ENCODE measurements around the gene SIN3A. TPM values are rescaled to one million over a fixed set of nuclear protein-coding genes. Genes with fewer than 3 reads are reported as not detected.

The SIN3A gene
- total and polyA plus RNA-seq, 2 of the 4 experiments (the other 2 are of a cell fraction): 21.2 to 31.5 TPM

GRCh38 chr15:75329571-75329970, 121.9 kb downstream of the SIN3A start:
- DNase-seq (no peak), ATAC-seq (ENCODE audit: low read depth) (no peak)
- dilution Hi-C loops (cut with HindIII; ENCODE audit: low sequenced_read_pairs, unreplicated experiment) (no loop called here), in situ Hi-C loops (cut with MboI; ENCODE audit: low sequenced_read_pairs) (no loop called here), intact Hi-C loops (cut with micrococcal nuclease) (no loop called here)
- Histone ChIP-seq H3K4ac (ENCODE audit: low read depth, low read length) (no peak overlapping the region), H2BK120ac (ENCODE audit: low read depth, low read length) (no peak overlapping the region), H3K56ac (ENCODE audit: extremely low read depth, insufficient read depth, low read length) (no peak overlapping the region), H2AK9ac (replicated peaks; ENCODE audit: low read depth, low read length, poor library complexity) (no peak overlapping the region), H3K9ac (ENCODE audit: low read depth, low read length) (no peak overlapping the region), H3K23ac (ENCODE audit: low read depth, low read length) (no peak overlapping the region), H3K4me2 (ENCODE audit: low read depth, low read length) (no peak overlapping the region), H2BK20ac (ENCODE audit: low read depth, low read length) (no peak overlapping the region), H3K27me3 (ENCODE audit: control insufficient read depth, insufficient read depth, low read length) (peaks cover 12% of the 10 kb centered on the region), H2BK15ac (ENCODE audit: low read depth, low read length) (no peak overlapping the region), H4K8ac (ENCODE audit: low read depth in 2 of 2, low read length in 2 of 2) (no peak overlapping the region), H3K4me3 (ENCODE audit: insufficient read depth, low read depth, low read length) (no peak overlapping the region), H3K14ac (replicated peaks; ENCODE audit: low read depth, low read length) (no peak overlapping the region), H3K4me1 (ENCODE audit: control insufficient read depth, insufficient read depth, low read length) (no peaks in the 10 kb centered on the region), H2AK5ac (ENCODE audit: low read depth, low read length) (no peak overlapping the region), H3K18ac (ENCODE audit: low read depth, low read length) (no peak overlapping the region), H2AFZ (replicated peaks; ENCODE audit: low read length, poor library complexity) (no peak overlapping the region), H3K9me3 (ENCODE audit: control insufficient read depth, insufficient read depth, low read length) (no peaks in the 10 kb centered on the region), H4K5ac (ENCODE audit: low read depth, low read length) (no peak overlapping the region), H3K9me1 (ENCODE audit: insufficient read depth, low read length) (no peaks in the 10 kb centered on the region), H3K79me1 (ENCODE audit: low read depth in 1 of 2, low read length in 2 of 2) (no peaks in the 10 kb centered on the region), H4K91ac (ENCODE audit: insufficient read depth, low read depth, low read length) (no peak overlapping the region), H3K36me3 (ENCODE audit: control insufficient read depth, insufficient read depth, low read length) (no peaks in the 10 kb centered on the region), H3K27ac (ENCODE audit: insufficient read depth, low read length) (no peak overlapping the region), H4K20me1 (ENCODE audit: insufficient read depth, low read length) (no peaks in the 10 kb centered on the region), H2BK5ac (ENCODE audit: low read depth, low read length, poor library complexity, severe bottlenecking) (no peak overlapping the region)
- TF ChIP-seq, protein P1, sequence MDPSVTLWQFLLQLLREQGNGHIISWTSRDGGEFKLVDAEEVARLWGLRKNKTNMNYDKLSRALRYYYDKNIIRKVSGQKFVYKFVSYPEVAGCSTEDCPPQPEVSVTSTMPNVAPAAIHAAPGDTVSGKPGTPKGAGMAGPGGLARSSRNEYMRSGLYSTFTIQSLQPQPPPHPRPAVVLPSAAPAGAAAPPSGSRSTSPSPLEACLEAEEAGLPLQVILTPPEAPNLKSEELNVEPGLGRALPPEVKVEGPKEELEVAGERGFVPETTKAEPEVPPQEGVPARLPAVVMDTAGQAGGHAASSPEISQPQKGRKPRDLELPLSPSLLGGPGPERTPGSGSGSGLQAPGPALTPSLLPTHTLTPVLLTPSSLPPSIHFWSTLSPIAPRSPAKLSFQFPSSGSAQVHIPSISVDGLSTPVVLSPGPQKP (IDR thresholded peaks at IDR 0.05; ENCODE audit: borderline replicate concordance, low read depth, low read length): no peak
- TF ChIP-seq USF2 (IDR thresholded peaks at IDR 0.05; ENCODE audit: low read depth, low read length) (no peak), MAZ (IDR thresholded peaks at IDR 0.05; ENCODE audit: borderline replicate concordance, low read depth, low read length) (no peak), MAFK (IDR thresholded peaks at IDR 0.05; ENCODE audit: low read depth, low read length) (no peak), FOS (IDR thresholded peaks at IDR 0.05; ENCODE audit: low read depth, low read length) (no peak), POLR2A (IDR thresholded peaks at IDR 0.05; ENCODE audit: low read depth, low read length) (no peak), MXI1 (IDR thresholded peaks at IDR 0.05; ENCODE audit: borderline replicate concordance, low read depth, low read length) (no peak), RAD21 (IDR thresholded peaks at IDR 0.05; ENCODE audit: low read length) (no peak), RCOR1 (IDR thresholded peaks at IDR 0.05; ENCODE audit: insufficient replicate concordance, low read length) (no peak), SMC3 (IDR thresholded peaks at IDR 0.05; ENCODE audit: low read depth, low read length) (no peak), NFE2L2 (IDR thresholded peaks at IDR 0.05; ENCODE audit: low read depth, low read length) (no peak), RFX5 (IDR thresholded peaks at IDR 0.05; ENCODE audit: low read depth, low read length) (no peak), CTCF (conservative IDR thresholded peaks at IDR 0.05; ENCODE audit: low read depth, low read length) (no peak), CHD1 (IDR thresholded peaks at IDR 0.05; ENCODE audit: low read depth, low read length) (no peak), CEBPB (IDR thresholded peaks at IDR 0.05; ENCODE audit: low read depth, low read length) (no peak)
- CTCF ChIA-PET: no interaction called here
- POLR2A ChIA-PET (ENCODE audit: unreplicated experiment): no interaction called here
- no TSS peak for BruUV-seq (replicated peaks)
- WGBS, 2 experiments (ENCODE audit: extremely low coverage in 2 of 2, insufficient read length in 1 of 2): 86% methylated on average over 1 of the region's 2 CpGs; no CpG with 5 or more reads in 1 of the 2 experiments

All from IMR-90 (cell line).